PC-9 (cell line): ENCODE measurements around the gene MARK2. TPM values are rescaled to one million over a fixed set of nuclear protein-coding genes. Genes with fewer than 3 reads are reported as not detected.

ENCODE experiments used
- BruUV-seq: library from RNA; stranded (reverse); fragments of 400-500 nt; replicated peaks from 2 replicates; lab custom pipeline; 2021; lab: Mats Ljungman, UMichigan
- CTCF ChIA-PET: fragments of 300-600 bp; sonication (Branson Sonifier 250); formaldehyde crosslinking; loops from one replicate; lab custom pipeline; 2022; ENCODE audit warnings: antibody characterized with exemption; lab: Charles Lee
- POLR2A ChIA-PET: fragments of 300-600 bp; sonication (Branson Sonifier 250); formaldehyde crosslinking; loops from one replicate; lab custom pipeline; 2022; ENCODE audit warnings: antibody characterized with exemption; ENCODE audit not compliant: unreplicated experiment; lab: Charles Lee
- DNase-seq, 2 experiments: peaks; one replicate each; pipeline versions ENCODE4 v3.0.0 to v3.0.0-alpha.2; 2015 to 2022; ENCODE audit warnings: mixed read lengths in 1 of 2
- H2AFZ ChIP-seq: fragments of 200-600 bp; sonication (generic); 2 replicates; pipeline ENCODE4 v1.8.1; 2017; ENCODE audit warnings: antibody characterized with exemption
- H3F3A ChIP-seq: fragments of 200-600 bp; sonication (generic); 2 replicates; pipeline ENCODE4 v1.8.1; 2017; ENCODE audit warnings: antibody characterized with exemption, mild to moderate bottlenecking, low read depth; ENCODE audit not compliant: insufficient read depth
- H3K27ac ChIP-seq: fragments of 200-600 bp; sonication (generic); 2 replicates; pipeline ENCODE4 v1.6.1; 2016; ENCODE audit warnings: mixed run types
- H3K27me3 ChIP-seq: fragments of 200-600 bp; sonication (generic); 2 replicates; pipeline ENCODE4 v1.6.1; 2016; ENCODE audit warnings: low read depth, mixed run types; ENCODE audit not compliant: insufficient read depth
- H3K36me3 ChIP-seq: fragments of 200-600 bp; sonication (generic); 2 replicates; pipeline ENCODE4 v1.6.1; 2016; ENCODE audit warnings: low read depth, mixed run types
- H3K4me1 ChIP-seq: fragments of 200-600 bp; sonication (generic); replicated peaks from 2 replicates; pipeline ENCODE4 v1.6.1; 2016; ENCODE audit warnings: mixed run types; ENCODE audit not compliant: insufficient read depth
- H3K4me2 ChIP-seq: fragments of 200-600 bp; sonication (generic); 2 replicates; pipeline ENCODE4 v1.6.1; 2017; ENCODE audit warnings: mixed run types
- H3K4me3 ChIP-seq: fragments of 200-600 bp; sonication (generic); 2 replicates; pipeline ENCODE4 v1.6.1; 2016; ENCODE audit warnings: mixed run types
- H3K79me2 ChIP-seq: fragments of 200-600 bp; sonication (generic); 2 replicates; pipeline ENCODE4 v1.6.1; 2017; ENCODE audit warnings: low read depth, mixed run types
- H3K9me2 ChIP-seq: fragments of 200-600 bp; sonication (generic); 2 replicates; pipeline ENCODE4 v1.8.1; 2017; ENCODE audit warnings: mild to moderate bottlenecking; ENCODE audit not compliant: insufficient read depth
- H3K9me3 ChIP-seq: fragments of 200-600 bp; sonication (generic); 2 replicates; pipeline ENCODE4 v1.8.1; 2016; ENCODE audit warnings: low read depth; ENCODE audit not compliant: insufficient read depth
- H4K20me1 ChIP-seq: fragments of 200-600 bp; sonication (generic); 2 replicates; pipeline ENCODE4 v1.8.1; 2017; ENCODE audit not compliant: insufficient read depth
- CTCF ChIP-seq: fragments of 200-600 bp; sonication (generic); conservative IDR thresholded peaks from 2 replicates; pipeline ENCODE4 v1.6.1; 2017; ENCODE audit warnings: mixed run types, antibody characterized with exemption, mild to moderate bottlenecking, moderate library complexity
- EZH2 ChIP-seq: fragments of 200-600 bp; sonication (generic); IDR thresholded peaks from 2 replicates; pipeline ENCODE4 v1.8.0; 2017; ENCODE audit warnings: antibody characterized with exemption, low read depth
- intact Hi-C: fragments of 100-400 bp; cut with micrococcal nuclease; formaldehyde crosslinking; loops from one replicate; pipeline ENCODE4 v1.10.0; 2022; ENCODE audit not compliant: unreplicated experiment
- total RNA-seq: library from RNA; stranded (reverse); gene quantifications from 2 replicates; pipeline ENCODE4 v1.2.3, GENCODE V29; 2021

MARK2 gene
- total RNA-seq, 1 experiment from 2014 or later: 65.0 TPM

- H3K79me2 ChIP-seq: no peaks in the 10 kb centered on the region
- peaks cover 4% of the 10 kb centered on the region; the same call in 1 of the 2 replicates for H3F3A ChIP-seq
- no peak for DNase-seq
- H3K36me3 ChIP-seq: no peaks in the 10 kb centered on the region
- intact Hi-C loops: loop anchor here (10.0 kb wide), 1 partner anchor 256 kb away; the partner anchor contains the start of gene ATL3
- peaks cover 20% of the 10 kb centered on the region for H3K4me1 ChIP-seq
- H3K4me3 ChIP-seq: no peak overlapping the region
- POLR2A ChIA-PET: no interaction called here
- TF ChIP-seq CTCF: no peak
- TF ChIP-seq EZH2: no peak
- H4K20me1 ChIP-seq: no peaks in the 10 kb centered on the region
- no peaks in the 10 kb centered on the region for H3K9me2 ChIP-seq
- BruUV-seq: no TSS peak
- no peaks in the 10 kb centered on the region for H3K27me3 ChIP-seq
- no peaks in the 10 kb centered on the region for H3K9me3 ChIP-seq
- H2AFZ ChIP-seq: no peak overlapping the region
- no peak overlapping the region for H3K4me2 ChIP-seq
- H3K27ac ChIP-seq: no peak overlapping the region
- CTCF ChIA-PET: no interaction called here
These were observed 92.1 kb downstream of the MARK2 start for GRCh38 chr11:63931045-63931444.

- no peaks in the 10 kb centered on the region for H3K27me3 ChIP-seq
- POLR2A ChIA-PET: interaction anchor here (0.6 kb wide), 2 partner anchors 14 to 163 kb away, joined by 3 to 7 read pairs; no protein-coding TSS in a partner anchor
These were observed 93.0 kb downstream of the MARK2 start for GRCh38 chr11:63931876-63932275.

GRCh38 chr11:63933459-63933858 is 94.5 kb downstream of the MARK2 start:
- H3K4me2 ChIP-seq: no peak overlapping the region
- peaks cover 16% of the 10 kb centered on the region for H3F3A ChIP-seq
- H3K27me3 ChIP-seq: no peaks in the 10 kb centered on the region
- no peaks in the 10 kb centered on the region for H4K20me1 ChIP-seq
- BruUV-seq: no TSS peak
- intact Hi-C loops: loop anchor here (10.0 kb wide), 1 partner anchor 259 kb away; the partner anchor contains the start of gene ATL3
- peaks cover 28% of the 10 kb centered on the region for H3K4me1 ChIP-seq
- no peak overlapping the region for H3K27ac ChIP-seq
- CTCF ChIA-PET: no interaction called here
- no peaks in the 10 kb centered on the region for H3K36me3 ChIP-seq
- no peak overlapping the region for H2AFZ ChIP-seq
- H3K4me3 ChIP-seq: no peak overlapping the region
- DNase-seq: no peak
- no peaks in the 10 kb centered on the region for H3K9me3 ChIP-seq
- POLR2A ChIA-PET: no interaction called here
- no peaks in the 10 kb centered on the region for H3K79me2 ChIP-seq
- no peaks in the 10 kb centered on the region for H3K9me2 ChIP-seq
- no peak for TF ChIP-seq EZH2
- TF ChIP-seq CTCF: no peak

More at GRCh38 chr11:63931876-63932275, 93.0 kb downstream of the MARK2 start:
- Histone ChIP-seq H2AFZ (no peak overlapping the region), H3K27ac (no peak overlapping the region), H3K9me2 (no peaks in the 10 kb centered on the region), H3K4me1 (peaks cover 20% of the 10 kb centered on the region), H3K4me2 (no peak overlapping the region), H4K20me1 (no peaks in the 10 kb centered on the region), H3F3A (peaks cover 4% of the 10 kb centered on the region; the same call in 1 of the 2 replicates), H3K36me3 (no peaks in the 10 kb centered on the region), H3K4me3 (no peak overlapping the region), H3K79me2 (no peaks in the 10 kb centered on the region), H3K9me3 (no peaks in the 10 kb centered on the region)
- no peak for DNase-seq
- TF ChIP-seq CTCF (no peak), EZH2 (no peak)
- CTCF ChIA-PET: no interaction called here
- intact Hi-C loops: loop anchor here (10.0 kb wide), 1 partner anchor 257 kb away; the partner anchor contains the start of gene ATL3
- BruUV-seq: no TSS peak
